ENCODE measurements around the gene PARP3. TPM values are rescaled to one million over a fixed set of nuclear protein-coding genes. Genes with fewer than 3 reads are reported as not detected.

Gene PARP3
- total RNA-seq, 1 experiment from 2014 or later, result 8.7 TPM

DNA sequence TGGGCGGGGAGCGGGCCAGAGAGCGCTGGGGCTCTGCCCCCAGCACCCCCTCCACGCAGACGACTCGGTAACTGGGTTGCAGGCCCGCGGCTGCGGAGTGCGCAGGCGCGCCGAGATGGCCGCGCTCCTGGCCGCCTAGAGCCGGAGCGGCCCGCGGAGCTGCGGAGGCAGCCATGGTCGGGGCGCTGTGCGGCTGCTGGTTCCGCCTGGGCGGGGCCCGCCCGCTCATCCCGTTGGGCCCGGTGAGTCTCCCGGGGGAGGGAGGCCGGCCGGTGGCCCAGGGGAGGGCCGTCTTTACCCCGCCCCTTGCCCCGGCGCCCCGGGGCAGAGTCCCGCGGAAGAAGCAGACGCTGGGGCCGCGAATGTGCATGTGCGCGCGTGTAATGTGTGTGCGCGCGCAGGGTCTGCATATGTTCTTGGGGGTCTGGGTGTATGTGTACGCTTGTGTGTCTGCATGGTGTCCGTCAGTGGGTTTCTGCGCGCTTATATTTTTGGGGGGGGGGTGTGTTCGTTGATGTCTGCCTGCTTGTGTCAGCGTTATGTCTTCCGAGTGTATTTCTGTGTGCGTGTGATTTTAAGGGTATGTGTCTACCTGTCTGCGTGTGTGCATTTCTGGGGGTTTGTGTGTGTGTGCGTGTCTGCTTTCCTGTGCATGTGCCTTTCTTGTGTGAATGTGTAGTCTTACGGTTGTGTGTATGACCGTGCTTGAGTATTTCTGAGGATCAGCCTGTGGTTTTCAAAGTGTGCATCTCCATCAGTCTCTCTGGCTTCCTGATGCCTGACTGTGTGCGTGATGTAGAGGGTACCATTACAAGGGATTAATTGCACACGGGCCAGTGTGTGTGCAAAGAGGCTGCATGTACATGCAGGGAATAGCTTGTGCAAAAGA, 33.0 kb downstream of the PARP3 start, which contains the start of gene ABHD14A:
TSS of gene ABHD14A (plus strand) at position 102 of the 889 bp plus-strand sequence. CDS start at position 174, 72 bp downstream.
- peak within 1 kb of the TSS; percentile 80 for H3K4me3 ChIP-seq
- H3K27ac ChIP-seq, result peak within 1 kb of the TSS; percentile 70
- H3K4me1 ChIP-seq, result peaks cover 10% of the 10 kb centered on the region; the same call in 1 of the 2 replicates
- H3K9me3 ChIP-seq (replicated peaks), result no peaks in the 10 kb centered on the region
- peak; percentile 61 to 78 for DNase-seq
- no peaks in the 10 kb centered on the region for H3K36me3 ChIP-seq
- H3K27me3 ChIP-seq, result no peaks in the 10 kb centered on the region

DNA sequence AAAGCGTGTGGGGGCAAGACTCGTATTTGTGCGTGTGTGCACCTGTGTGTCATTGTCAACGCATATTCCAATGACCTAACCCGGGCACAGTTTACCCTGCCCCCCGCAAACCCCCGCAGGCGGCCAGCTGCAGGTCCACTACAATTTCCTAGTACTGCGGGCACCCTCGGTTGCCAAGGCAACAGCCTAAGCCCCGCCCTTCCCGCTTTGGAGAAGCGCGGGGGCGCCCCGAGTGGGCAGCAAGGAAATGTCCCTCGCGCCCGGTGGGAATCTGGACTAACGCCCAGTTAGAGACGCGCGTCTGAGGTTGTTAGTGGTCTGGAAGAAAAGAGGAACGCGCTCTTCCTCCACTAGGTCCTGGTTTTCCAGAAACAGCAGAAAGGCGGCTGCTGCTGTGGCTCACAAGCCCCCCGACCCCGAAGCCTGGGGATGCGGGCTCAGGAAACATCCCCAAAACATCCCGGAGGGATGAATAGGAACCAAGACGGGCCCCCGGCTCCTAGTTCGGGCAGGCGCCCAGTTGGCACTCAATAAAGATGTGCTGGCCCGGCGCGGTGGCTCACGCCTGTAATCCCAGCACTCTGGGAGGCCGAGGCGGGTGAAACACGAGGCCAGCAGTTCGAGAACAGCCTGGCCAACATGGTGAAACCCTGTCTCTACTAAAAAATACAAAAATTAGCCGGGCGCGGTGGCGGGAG, 33.8 kb downstream of the PARP3 start:
- H3K4me3 ChIP-seq, result peak overlapping the region; percentile 80
- no peak overlapping the region for H3K27ac ChIP-seq

DNA sequence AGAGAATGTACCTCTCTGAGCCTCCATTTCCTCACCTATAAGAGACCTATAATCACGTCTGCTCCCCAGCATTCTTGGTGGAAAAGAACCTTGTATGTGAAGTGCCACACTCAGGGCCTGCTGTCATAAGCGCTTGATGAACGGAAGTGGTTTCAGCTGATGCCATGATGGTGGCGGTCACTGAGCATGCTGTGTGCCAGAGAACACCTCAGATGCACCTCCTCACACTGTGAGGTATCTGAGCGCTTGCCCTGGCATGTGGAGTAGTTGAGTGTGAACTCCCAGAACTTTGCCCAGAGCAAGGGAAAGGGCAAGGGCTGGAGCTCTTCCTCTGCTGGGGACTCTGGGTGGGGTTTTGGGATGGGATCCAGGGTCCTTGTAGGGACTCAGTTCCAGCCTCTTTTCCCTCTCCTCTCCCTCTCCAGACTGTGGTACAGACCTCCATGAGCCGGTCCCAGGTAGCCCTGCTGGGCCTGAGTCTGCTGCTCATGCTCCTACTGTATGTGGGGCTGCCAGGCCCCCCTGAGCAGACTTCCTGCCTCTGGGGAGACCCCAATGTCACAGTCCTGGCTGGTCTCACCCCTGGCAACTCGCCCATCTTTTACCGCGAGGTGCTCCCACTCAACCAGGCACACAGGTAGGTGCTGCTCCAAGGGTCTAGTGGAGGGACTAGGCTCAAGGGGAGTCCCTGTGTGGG, 35.4 kb downstream of the PARP3 start:
- Histone ChIP-seq H3K27ac (no peak overlapping the region), H3K4me1 (peaks cover 13% of the 10 kb centered on the region; the same call in 1 of the 2 replicates), H3K27me3 (no peaks in the 10 kb centered on the region), H3K4me3 (no peak overlapping the region), H3K9me3 (replicated peaks) (no peaks in the 10 kb centered on the region), H3K36me3 (no peaks in the 10 kb centered on the region)
- no peak for DNase-seq

More for the DNA sequence above, 33.8 kb downstream of the PARP3 start:
- Histone ChIP-seq H3K4me1 (peaks cover 10% of the 10 kb centered on the region; the same call in 1 of the 2 replicates), H3K27me3 (no peaks in the 10 kb centered on the region), H3K36me3 (no peaks in the 10 kb centered on the region), H3K9me3 (replicated peaks) (no peaks in the 10 kb centered on the region)
- DNase-seq, result peak; percentile 87 to 89

DNA sequence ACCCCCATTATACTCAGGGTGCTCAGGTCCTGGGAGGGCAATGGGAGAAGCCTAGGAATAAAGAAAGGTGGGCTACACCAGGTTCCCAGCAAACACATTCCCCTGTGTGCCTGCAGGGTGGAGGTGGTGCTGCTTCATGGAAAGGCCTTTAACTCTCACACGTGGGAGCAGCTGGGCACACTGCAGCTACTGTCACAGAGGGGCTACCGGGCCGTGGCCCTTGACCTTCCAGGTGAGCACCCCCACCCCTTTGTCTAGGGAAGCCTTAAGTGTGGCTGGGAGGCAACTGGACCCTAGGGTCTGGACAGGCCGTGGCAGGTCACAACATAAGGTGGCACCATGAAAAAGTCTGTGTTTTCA, 36.0 kb downstream of the PARP3 start:
- no peaks in the 10 kb centered on the region for H3K36me3 ChIP-seq
- no peaks in the 10 kb centered on the region for H3K27me3 ChIP-seq
- no peak overlapping the region for H3K27ac ChIP-seq
- no peaks in the 10 kb centered on the region for H3K9me3 ChIP-seq (replicated peaks)
- H3K4me3 ChIP-seq, result no peak overlapping the region
- no peak for DNase-seq
- peaks cover 13% of the 10 kb centered on the region; the same call in 1 of the 2 replicates for H3K4me1 ChIP-seq

DNA sequence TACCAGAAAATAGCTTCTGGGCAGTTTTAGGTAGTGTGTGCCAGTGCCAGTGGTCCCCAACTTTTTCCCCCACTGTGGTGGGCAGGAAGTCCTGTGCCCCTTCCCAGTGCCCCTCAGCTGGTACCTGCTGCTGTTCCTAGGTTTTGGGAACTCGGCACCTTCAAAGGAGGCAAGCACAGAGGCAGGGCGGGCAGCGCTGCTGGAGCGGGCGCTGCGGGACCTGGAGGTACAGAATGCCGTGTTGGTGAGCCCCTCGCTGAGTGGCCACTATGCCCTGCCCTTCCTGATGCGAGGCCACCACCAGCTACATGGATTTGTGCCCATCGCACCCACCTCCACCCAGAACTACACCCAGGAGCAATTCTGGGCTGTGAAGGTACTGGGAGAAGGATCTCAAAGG, 38.1 kb downstream of the PARP3 start:
- no peaks in the 10 kb centered on the region for H3K27me3 ChIP-seq

DNA sequence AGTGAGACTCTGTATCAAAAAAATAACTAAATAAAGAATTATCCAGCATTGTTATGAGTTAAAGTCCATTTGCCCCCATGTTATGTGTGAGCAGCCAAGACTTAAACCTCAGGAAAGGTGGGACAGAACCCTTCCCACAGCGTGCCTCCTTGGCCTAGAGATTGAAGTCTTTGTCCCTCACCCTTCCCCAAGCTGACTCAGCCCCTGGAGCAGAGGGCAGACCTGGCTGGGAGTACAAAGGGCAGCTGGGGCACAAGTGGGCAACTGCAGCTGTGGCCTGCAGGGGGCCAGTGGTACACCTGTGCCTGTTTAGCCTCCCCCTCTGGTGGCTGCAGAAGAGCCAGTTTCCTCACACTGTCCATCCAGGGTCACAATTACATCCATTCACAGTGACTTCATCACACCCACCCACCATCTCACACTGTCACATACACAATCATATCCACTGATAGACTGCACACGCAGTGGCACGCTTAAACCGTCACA, 40.2 kb downstream of the PARP3 start:
- peak overlapping the region; percentile 60 for H3K4me3 ChIP-seq
- H3K27ac ChIP-seq, result peak overlapping the region; percentile 64

More for the DNA sequence above, 38.1 kb downstream of the PARP3 start:
- H3K27ac ChIP-seq, result no peak overlapping the region
- no peak for DNase-seq
- no peaks in the 10 kb centered on the region for H3K9me3 ChIP-seq (replicated peaks)
- peaks cover 13% of the 10 kb centered on the region; the same call in 1 of the 2 replicates for H3K4me1 ChIP-seq
- H3K4me3 ChIP-seq, result no peak overlapping the region
- no peaks in the 10 kb centered on the region for H3K36me3 ChIP-seq

DNA sequence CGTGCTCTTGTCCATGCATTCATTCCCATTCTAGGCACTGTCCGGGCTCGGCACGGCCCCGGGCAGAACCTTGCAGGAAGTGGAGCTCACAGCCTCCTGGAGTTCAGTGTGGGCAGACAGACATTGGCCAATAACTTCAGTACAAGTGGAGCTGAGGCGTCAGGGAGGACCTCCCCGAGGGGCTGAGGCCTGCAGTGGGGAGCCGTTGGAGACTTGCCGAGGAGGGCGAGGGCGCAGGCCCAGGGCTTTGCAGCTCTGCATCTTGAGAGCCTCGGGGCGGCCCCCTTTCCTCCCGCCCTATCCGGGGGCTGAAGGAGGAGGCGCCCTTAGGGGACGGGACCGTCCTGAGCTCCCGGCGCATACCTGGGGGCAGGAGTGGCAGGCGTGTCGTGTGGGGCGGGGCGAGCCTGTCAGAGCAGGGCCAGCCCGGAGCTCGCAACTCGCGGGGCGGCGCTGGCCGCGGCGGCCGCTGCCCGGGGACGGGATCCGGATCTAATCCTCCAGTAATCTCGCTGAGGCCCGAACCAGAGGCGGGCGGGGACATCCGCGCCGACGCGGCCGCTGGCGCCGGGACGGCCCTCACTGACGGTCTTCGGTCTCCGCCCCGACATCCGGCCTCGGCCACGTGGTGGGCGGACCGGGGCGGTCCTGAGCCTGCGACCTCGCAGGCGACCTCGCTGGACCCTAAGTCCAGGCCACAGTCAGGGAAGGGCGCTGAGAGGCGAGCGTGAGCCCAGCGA, 40.8 kb downstream of the PARP3 start, which contains the start of gene ACY1:
TSS of gene ACY1 (plus strand) at position 698 of the 740 bp plus-strand sequence. CDS start 530 bp downstream, outside the sequence.
- peak; percentile 78 to 81 for DNase-seq
- Histone ChIP-seq H3K27ac (peak within 1 kb of the TSS; percentile 64), H3K9me3 (replicated peaks) (no peaks in the 10 kb centered on the region), H3K4me3 (peak within 1 kb of the TSS; percentile 60), H3K4me1 (peaks cover 3% of the 10 kb centered on the region; the same call in 1 of the 2 replicates), H3K27me3 (no peaks in the 10 kb centered on the region), H3K36me3 (no peaks in the 10 kb centered on the region)

More for the DNA sequence above, 40.2 kb downstream of the PARP3 start:
- no peaks in the 10 kb centered on the region for H3K36me3 ChIP-seq
- no peaks in the 10 kb centered on the region for H3K27me3 ChIP-seq
- H3K4me1 ChIP-seq, result peaks cover 3% of the 10 kb centered on the region; the same call in 1 of the 2 replicates
- H3K9me3 ChIP-seq (replicated peaks), result no peaks in the 10 kb centered on the region
- DNase-seq, result peak; percentile 54 to 66

DNA sequence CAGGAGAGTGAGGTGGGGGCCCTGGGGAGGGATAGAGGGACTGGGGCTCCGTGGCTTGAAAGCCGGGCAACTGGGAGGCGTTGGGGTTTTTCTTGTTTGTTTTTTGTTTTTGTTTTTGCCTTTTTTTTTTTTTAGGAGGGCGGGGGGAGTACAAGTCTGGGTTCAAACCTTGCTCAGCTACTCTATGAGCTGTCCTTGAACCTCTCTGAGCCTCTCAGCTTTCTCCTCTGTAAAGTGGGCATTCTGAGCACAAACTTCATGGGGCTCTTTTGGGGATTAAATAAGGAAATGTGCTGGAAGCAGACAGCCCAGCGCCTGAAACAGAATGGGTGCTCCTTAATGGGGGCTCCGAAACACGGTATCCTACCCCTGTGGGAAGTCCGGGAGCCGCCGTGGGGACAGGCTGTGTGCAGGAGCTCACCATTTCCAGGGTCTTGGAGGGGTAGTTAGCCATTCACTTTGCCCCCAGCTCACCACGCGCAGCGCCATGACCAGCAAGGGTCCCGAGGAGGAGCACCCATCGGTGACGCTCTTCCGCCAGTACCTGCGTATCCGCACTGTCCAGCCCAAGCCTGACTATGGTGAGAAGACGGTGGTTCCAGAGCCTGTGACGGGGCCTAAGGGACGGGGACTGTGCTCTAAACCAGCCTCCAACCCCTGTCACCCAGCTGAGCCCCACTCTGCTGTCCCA, 41.6 kb downstream of the PARP3 start:
- Histone ChIP-seq H3K27me3 (no peaks in the 10 kb centered on the region), H3K27ac (peak overlapping the region; percentile 64), H3K4me3 (peak overlapping the region; percentile 60), H3K4me1 (peaks cover 3% of the 10 kb centered on the region; the same call in 1 of the 2 replicates), H3K9me3 (replicated peaks) (no peaks in the 10 kb centered on the region), H3K36me3 (no peaks in the 10 kb centered on the region)
- no peak for DNase-seq

DNA sequence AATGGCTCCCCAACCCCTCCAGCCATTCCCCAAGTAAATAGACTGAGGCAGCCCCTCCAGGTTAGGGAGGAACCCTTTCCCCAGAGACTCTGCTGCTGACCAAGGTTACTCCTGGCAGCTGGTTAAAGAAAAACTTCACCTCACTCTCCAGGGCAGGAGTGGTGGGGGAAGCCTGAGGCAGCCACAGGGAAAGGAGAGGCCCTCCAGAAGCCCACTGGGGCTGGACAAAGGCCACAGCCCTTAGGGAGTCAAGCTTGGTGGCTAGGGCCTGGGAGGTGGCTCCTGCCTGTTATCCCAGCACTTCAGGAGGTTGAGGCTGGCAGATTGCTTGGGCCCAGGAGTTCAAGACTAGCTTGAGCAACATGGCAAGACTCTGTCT, 42.1 kb downstream of the PARP3 start:
- Histone ChIP-seq H3K4me1 (peaks cover 3% of the 10 kb centered on the region; the same call in 1 of the 2 replicates), H3K9me3 (replicated peaks) (no peaks in the 10 kb centered on the region), H3K27ac (no peak overlapping the region; the same call in 1 of the 2 replicates), H3K27me3 (no peaks in the 10 kb centered on the region), H3K4me3 (peak overlapping the region; percentile 60), H3K36me3 (no peaks in the 10 kb centered on the region)
- DNase-seq, result no peak

DNA sequence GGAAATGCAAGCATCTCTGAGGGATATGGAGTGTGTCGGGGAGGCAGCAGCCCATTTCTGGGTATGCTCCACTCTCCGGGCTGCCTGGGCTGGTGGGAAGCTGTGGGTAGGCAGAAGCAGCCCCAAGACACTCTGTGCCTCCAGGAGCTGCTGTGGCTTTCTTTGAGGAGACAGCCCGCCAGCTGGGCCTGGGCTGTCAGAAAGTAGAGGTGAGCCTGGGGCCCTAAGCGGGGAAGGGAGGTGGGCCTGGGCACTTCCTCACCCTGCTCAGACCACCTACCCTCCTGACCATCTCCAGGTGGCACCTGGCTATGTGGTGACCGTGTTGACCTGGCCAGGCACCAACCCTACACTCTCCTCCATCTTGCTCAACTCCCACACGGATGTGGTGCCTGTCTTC, 42.9 kb downstream of the PARP3 start:
- Histone ChIP-seq H3K27me3 (no peaks in the 10 kb centered on the region), H3K4me3 (no peak overlapping the region), H3K4me1 (peaks cover 3% of the 10 kb centered on the region; the same call in 1 of the 2 replicates), H3K36me3 (no peaks in the 10 kb centered on the region), H3K27ac (no peak overlapping the region), H3K9me3 (replicated peaks) (no peaks in the 10 kb centered on the region)
- DNase-seq, result no peak

DNA sequence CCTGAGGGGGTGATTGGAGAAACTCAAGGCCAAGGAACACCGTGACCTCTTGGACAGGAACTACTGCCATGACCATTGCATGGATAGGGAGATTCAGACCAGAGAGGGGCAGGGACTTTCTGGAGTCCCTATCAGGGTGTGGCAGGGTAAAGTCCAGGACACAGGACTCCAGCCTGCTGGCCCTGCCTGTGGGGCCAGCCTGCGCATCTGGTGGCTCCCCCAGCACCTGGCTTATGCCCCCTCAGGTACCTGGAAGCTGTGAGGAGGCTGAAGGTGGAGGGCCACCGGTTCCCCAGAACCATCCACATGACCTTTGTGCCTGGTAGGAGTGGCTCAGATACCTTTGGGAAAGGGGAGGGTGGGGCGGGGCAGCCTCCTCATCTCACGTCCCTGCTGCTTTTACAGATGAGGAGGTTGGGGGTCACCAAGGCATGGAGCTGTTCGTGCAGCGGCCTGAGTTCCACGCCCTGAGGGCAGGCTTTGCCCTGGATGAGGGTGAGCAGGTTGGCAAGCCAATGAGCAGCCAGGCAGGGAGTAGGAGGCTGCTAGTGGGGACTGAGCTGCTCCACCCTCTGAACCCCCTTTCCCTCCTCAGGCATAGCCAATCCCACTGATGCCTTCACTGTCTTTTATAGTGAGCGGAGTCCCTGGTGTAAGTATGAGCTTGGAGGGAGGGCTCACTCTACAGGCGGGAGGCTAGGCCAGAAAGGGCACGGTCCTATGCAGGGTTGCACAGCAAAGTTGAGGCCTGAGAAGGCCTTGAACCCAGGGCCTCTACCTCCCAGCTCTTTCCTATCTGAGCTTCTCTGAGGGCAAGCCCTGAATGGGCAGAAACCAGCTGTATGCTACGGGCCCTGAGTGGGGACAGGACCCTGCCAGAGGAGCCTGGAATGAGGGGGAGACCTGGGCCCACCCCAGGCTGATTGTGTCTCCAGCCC, 44.1 kb downstream of the PARP3 start:
- Histone ChIP-seq H3K4me1 (peaks cover 3% of the 10 kb centered on the region; the same call in 1 of the 2 replicates), H3K27me3 (no peaks in the 10 kb centered on the region), H3K27ac (no peak overlapping the region), H3K36me3 (no peaks in the 10 kb centered on the region), H3K9me3 (replicated peaks) (no peaks in the 10 kb centered on the region), H3K4me3 (no peak overlapping the region)
- no peak for DNase-seq

DNA sequence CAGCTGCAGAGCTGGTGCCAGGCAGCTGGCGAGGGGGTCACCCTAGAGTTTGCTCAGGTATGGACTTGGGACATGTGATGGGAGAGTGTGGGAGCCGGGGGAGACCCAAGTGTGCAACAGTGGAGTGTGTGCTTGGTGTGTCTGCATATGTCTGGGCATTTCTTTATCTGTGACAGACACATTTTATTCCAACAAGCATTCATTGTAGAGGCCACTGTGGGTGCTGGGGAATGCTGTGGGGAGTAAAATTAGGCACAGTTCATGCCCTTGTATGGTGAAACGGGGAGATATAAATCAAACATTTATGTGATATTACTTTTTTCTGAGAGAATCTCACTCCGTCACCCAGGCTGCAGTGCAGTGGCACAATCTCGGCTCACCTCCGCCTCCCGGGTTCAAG, 45.4 kb downstream of the PARP3 start:
- Histone ChIP-seq H3K4me1 (no peaks in the 10 kb centered on the region; the same call in 1 of the 2 replicates), H3K27me3 (no peaks in the 10 kb centered on the region), H3K9me3 (replicated peaks) (no peaks in the 10 kb centered on the region), H3K36me3 (peaks cover 7% of the 10 kb centered on the region), H3K27ac (no peak overlapping the region), H3K4me3 (no peak overlapping the region)
- no peak for DNase-seq

Measured in SJCRH30 (cell line).